Measurements from ENCODE around the gene PNP.
"Not testable (repeated sequence)": the region's sequence is repeated elsewhere in the genome, so short reads cannot be mapped to it uniquely, and the experiment has no call there.

PNP gene

GRCh38 chr14:20503898-20504297, 34.7 kb downstream of the PNP start:
- H3K36me3 ChIP-seq = no peaks in the 10 kb centered on the region
- H3K4me1 ChIP-seq = no peaks in the 10 kb centered on the region
- H3K27ac ChIP-seq = no peak overlapping the region
- no peaks in the 10 kb centered on the region for H3K9me3 ChIP-seq
- intact Hi-C loops (cut with DNase I; ENCODE audit: low total_unique reads) = no loop called here
- no peak for DNase-seq
- H3K4me3 ChIP-seq = no peak overlapping the region
- TF ChIP-seq CTCF (IDR thresholded peaks at IDR 0.05) = no peak
- no peaks in the 10 kb centered on the region for H3K27me3 ChIP-seq

- H3K4me3 ChIP-seq; H3K27me3 ChIP-seq; H3K36me3 ChIP-seq; H3K27ac ChIP-seq; DNase-seq; H3K9me3 ChIP-seq; H3K4me1 ChIP-seq; intact Hi-C loops (cut with DNase I; ENCODE audit: low total_unique reads): not testable (repeated sequence)
These were observed 37.1 kb downstream of the PNP start for GRCh38 chr14:20506276-20506675.

GRCh38 chr14:20506752-20507151, 37.5 kb downstream of the PNP start:
- intact Hi-C loops (cut with DNase I; ENCODE audit: low total_unique reads); DNase-seq; H3K27ac ChIP-seq: not testable (repeated sequence)

GRCh38 chr14:20507537-20507936, 38.3 kb downstream of the PNP start:
- H3K27ac ChIP-seq; H3K4me3 ChIP-seq; H3K36me3 ChIP-seq; H3K9me3 ChIP-seq; H3K4me1 ChIP-seq; H3K27me3 ChIP-seq; intact Hi-C loops (cut with DNase I; ENCODE audit: low total_unique reads); DNase-seq: not testable (repeated sequence)

More at GRCh38 chr14:20506752-20507151, 37.5 kb downstream of the PNP start:
- not testable (repeated sequence) for H3K4me3 ChIP-seq, H3K9me3 ChIP-seq, H3K36me3 ChIP-seq, H3K27me3 ChIP-seq, H3K4me1 ChIP-seq

GRCh38 chr14:20508367-20508766, 39.2 kb downstream of the PNP start:
- no peaks in the 10 kb centered on the region for H3K36me3 ChIP-seq
- no peak for DNase-seq
- no peaks in the 10 kb centered on the region for H3K4me1 ChIP-seq
- TF ChIP-seq CTCF (IDR thresholded peaks at IDR 0.05) = no peak
- H3K27me3 ChIP-seq = peaks cover 0 to 2% of the 10 kb centered on the region in 2 donors
- H3K9me3 ChIP-seq = no peaks in the 10 kb centered on the region
- no peak overlapping the region for H3K4me3 ChIP-seq
- no peak overlapping the region for H3K27ac ChIP-seq
- intact Hi-C loops (cut with DNase I; ENCODE audit: low total_unique reads) = no loop called here

GRCh38 chr14:20512177-20512905, 43.1 kb downstream of the PNP start:
- no peak overlapping the region for H3K27ac ChIP-seq
- no peak for TF ChIP-seq CTCF (IDR thresholded peaks at IDR 0.05)
- H3K36me3 ChIP-seq = no peaks in the 10 kb centered on the region
- no peaks in the 10 kb centered on the region for H3K9me3 ChIP-seq
- no peak for DNase-seq
- intact Hi-C loops (cut with DNase I; ENCODE audit: low total_unique reads) = no loop called here
- no peaks in the 10 kb centered on the region for H3K4me1 ChIP-seq
- H3K27me3 ChIP-seq = peaks cover 0 to 2% of the 10 kb centered on the region in 2 donors
- no peak overlapping the region for H3K4me3 ChIP-seq

- Histone ChIP-seq H3K36me3 (no peaks in the 10 kb centered on the region), H3K27me3 (peaks cover 0 to 2% of the 10 kb centered on the region in 2 donors), H3K27ac (no peak overlapping the region), H3K9me3 (no peaks in the 10 kb centered on the region), H3K4me3 (no peak overlapping the region), H3K4me1 (no peaks in the 10 kb centered on the region)
- intact Hi-C loops (cut with DNase I; ENCODE audit: low total_unique reads) = no loop called here
- no peak for DNase-seq
- no peak for TF ChIP-seq CTCF (IDR thresholded peaks at IDR 0.05)
These were observed 46.6 kb downstream of the PNP start for GRCh38 chr14:20515846-20516245.
